IPS DF 4.7 (cell line): ENCODE results near the gene LMO7.

Experiments used
- DNase-seq: peaks from one replicate; pipeline ENCODE4 v3.0.0-alpha.2; 2013; ENCODE audit warnings: low spot score; ENCODE audit errors: extremely low read depth

Gene LMO7

GRCh38 chr13:75841905-75842304 lies 205.8 kb downstream of the LMO7 start:
- DNase-seq, result no peak

DNA sequence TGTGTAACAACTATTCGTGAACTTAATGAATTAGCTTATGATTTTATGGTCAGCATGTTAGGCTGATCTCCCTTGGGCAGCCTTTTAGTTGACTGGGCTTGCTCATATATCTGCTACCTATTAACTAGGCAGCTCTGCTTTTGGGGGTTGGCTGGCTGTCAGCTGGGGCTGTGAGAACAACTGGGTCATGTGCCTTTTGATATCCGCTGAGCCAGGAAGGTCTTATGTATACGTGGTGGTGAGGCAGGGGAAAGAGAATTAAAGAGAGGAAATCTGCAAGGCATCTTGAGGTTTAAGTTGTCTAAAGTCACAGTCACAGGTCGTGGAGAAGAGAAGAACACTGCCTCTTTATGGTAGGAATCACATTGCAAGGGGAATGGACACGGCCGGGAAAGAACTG lies 206.9 kb downstream of the LMO7 start:
- no peak for DNase-seq

DNA sequence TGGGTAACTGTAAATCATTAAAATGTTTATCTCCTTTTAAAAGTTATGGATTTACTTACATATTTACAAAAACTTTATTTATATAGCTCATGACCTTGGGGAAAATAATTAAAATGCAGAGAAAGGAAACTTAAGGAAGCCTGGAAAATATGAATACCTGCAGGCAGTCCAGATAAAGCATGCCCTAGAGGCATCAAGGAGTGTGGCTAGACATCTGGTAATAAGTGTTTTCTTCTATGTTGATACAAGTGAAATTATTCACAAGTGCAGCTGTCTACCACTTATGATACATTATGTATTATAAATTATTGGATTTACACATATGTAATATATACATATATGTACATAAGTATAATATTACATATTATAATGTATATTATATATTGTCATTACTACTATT lies 207.9 kb downstream of the LMO7 start:
- DNase-seq, result no peak

- no peak for DNase-seq
Observed at GRCh38 chr13:75847588-75847987, 211.5 kb downstream of the LMO7 start.

- DNase-seq, result no peak
Observed at GRCh38 chr13:75850916-75851315, 214.8 kb downstream of the LMO7 start.

- DNase-seq, result no peak
Observed at GRCh38 chr13:75855216-75855615, 219.1 kb downstream of the LMO7 start.

DNA sequence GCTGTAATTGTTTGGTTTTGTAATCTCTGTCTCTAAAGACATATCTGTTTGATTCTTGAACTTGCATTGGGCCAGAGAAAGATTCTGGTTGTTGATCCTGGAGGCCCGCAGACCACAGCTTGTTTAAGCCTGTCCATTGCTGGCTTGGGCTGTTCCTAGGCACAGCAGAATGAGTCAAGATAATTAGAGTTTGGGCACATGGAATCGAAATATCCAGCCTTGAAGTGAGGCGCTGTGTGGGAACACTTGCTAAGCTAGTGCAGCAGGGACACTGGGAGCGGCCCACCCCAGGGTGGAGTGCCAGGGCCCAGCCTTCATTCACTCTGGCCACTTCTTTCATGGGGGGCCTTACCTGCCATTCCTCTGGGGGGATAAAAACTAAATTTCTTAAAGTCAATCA lies 219.7 kb downstream of the LMO7 start:
- DNase-seq, result no peak

DNA sequence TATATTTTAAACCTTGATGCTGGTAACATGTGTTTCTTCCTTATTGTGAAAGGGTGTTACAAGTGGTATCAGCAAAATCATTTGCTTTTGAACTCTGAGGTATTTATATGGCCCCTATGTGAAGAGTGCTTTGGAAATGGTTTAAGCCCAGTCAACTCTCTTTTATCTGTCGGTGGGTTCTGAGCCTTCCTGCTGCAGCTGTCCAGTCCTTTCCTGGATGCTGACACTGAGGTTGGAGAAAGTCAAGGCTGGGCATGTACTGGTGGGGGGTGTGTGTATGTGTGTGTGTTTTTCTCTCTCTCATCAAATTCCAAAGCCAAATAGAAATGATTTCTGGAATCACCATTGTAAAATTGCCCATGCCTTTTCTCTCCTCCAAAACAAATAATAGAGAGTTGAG lies 221.2 kb downstream of the LMO7 start:
- DNase-seq, result no peak

- no peak for DNase-seq
Observed at GRCh38 chr13:75860935-75861334, 224.8 kb downstream of the LMO7 start.

DNA sequence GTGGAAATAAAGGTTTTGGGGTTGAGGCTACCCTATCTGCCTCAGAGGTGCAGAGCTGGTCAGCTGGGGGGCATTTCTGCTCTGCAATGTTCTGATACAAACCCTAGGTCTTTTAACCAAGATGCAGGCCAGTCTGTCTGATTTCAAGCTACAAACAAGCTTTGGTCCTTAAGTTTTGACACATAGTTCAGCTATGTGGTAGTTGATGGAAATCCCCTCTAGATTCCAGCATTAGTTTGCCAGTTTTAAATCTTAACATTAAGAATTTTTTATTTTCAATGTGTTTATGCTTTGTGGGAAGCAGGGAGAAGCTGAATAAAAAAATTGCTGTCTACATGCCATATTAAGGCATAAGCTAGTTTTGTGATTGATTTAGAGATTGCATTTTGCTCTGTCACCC lies 225.7 kb downstream of the LMO7 start:
- no peak for DNase-seq

DNA sequence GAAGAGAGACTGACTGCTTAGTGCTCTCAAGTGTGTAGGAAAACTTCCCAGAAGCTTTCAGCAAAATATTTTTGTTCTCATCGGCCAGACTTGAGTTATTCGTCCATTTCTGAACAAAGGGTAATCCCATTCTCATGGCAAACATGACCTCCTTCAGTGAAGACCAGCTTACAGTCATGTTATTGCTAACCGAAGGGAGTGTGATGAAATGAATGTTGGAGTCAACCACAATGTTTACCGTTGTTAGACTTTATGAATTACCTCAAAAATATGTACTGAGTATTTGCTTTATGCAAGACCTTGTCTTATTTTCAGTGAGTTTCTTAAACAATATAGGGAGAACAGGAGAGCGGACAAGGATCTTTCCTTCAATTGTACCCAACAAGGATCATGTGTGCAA lies 228.6 kb downstream of the LMO7 start:
- DNase-seq, result no peak

GRCh38 chr13:75867379-75868117 lies 231.4 kb downstream of the LMO7 start:
- no peak for DNase-seq

DNA sequence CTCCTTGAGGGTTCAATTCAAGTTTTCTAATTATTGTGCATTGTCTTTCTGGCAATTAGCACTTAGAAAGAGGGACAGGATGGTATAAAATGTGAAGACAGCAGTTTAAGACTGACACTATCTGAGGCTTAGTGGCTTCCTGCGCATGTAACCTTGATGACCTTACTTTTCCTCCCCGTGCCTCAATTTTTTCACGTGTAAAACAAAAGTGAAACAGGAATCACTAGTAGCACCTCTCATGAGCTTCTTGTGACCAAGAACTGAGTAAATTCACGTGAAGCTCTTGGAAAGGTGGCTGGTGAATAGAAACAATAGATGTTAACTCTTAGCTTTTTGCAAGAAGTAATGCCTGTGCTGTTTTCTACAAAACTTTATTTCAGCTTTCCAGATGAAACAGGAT lies 233.9 kb downstream of the LMO7 start:
- no peak for DNase-seq

GRCh38 chr13:75870397-75870903 lies 234.3 kb downstream of the LMO7 start:
- no peak for DNase-seq

DNA sequence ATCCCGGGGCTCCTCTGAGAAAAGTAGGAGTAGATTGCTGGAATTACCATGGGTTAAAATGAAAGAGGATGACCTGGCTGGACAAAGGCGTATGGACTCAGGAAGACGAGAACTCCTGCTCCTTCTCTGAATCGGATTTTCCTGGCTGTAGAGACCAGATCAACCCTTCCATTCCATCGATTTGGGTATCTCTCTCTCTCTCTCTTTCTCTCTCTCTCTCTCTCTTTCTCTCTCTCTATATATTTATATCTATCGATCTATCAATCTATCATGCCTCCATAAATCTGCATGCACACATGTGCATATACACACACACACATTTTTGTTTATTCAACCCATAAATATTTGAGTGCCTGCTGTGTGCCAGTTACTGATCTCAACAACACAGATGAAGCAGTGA lies 234.9 kb downstream of the LMO7 start:
- no peak for DNase-seq

DNA sequence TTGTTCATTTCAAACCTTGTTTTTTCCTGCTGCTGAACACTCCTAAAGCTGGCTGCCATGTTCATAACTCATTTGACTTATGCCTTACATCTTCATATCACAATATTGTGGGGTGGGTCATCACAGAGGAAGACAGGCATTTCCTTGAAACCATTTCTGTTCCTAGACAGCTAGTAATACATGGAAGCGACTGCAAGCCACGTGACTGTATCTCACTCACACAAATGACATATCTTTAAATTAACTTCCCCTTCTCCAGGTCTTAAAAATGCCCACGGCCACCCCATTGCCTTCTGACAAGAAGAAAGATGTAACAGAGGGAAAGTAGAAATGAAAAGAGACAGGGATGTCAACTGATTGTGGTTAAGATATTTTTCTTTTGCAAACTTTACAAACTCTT lies 236.8 kb downstream of the LMO7 start:
- no peak for DNase-seq

GRCh38 chr13:75873494-75873893 lies 237.4 kb downstream of the LMO7 start:
- no peak for DNase-seq

GRCh38 chr13:75875450-75875849 lies 239.3 kb downstream of the LMO7 start:
- DNase-seq, result no peak

DNA sequence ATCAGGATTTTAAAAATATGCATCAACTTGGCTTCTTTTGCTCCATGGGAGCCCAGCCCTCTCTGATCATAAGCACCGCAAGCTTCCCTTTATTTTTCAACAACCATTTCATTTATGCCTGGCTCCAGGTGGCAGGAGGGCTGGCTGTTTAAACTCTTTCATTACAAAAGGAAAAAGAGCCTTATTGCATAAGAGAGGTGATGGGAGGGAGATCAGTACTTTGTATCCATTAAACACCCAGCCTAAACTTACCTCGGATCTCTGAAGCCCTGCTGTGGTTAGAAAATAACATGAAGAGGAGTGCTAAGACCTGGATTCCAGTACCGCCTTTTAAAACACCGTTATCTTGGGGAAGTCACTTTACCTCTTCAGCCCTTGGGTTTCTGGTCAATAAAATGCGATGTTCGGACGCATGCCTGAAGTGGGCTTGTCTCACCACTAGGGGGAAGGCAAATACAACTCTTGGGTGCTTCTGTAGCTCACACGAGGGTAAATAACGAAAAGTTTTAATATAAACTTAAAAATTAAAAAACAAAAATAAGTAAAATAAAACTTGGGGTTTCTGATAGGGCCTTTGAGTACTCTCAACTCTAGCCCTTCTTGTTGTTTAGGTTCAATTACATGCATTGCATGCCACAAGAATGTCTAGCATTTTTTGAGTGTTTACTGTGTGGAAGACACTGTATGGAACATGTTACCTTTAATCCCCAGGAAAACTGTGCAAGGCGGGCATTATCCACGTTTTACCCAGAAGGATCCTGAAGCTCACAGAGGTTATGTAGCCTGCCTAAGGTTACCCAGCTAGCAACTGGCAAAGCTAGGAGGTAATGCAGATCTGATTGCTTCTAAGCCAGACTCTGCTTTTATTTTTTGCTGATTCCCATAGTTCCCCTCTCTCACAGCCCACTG lies 240.3 kb downstream of the LMO7 start:
- peak; percentile 69 for DNase-seq

DNA sequence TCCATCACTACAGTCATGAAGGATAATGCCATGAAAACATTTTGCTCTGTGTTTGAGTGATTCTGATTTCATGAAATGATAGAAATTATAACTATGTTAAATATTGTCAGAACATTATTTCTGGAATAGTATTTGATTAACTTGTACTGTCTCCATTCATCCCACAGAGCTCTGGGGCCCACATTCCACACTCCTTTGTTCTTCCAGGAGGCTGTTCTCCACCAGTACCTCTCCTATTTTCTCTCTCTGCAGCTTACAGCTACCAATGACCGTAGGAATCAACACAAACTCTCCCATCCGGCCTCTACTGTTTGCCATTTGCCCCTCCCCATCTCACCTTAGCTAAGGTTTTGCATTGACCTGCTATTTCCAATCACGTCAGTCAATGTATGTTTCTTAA lies 240.9 kb downstream of the LMO7 start:
- DNase-seq, result no peak

DNA sequence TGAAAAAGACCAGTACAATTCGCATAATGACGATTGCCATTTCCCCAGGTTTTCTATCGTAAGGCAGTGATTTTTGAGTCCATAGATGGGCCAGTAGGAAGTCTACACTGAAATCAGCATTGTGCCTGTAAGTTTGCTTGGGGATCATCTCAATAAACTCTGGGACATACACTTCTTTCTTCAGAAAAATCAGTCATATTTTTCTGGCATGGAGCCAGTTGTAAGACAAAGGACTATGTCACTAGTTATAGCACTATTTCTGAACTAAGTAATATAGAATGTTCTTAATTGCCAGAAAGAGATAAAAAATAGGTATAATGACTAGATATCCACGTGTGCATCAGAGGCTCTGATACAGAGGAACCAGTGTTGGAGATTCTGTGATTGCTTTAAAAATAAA lies 243.5 kb downstream of the LMO7 start:
- no peak for DNase-seq

DNA sequence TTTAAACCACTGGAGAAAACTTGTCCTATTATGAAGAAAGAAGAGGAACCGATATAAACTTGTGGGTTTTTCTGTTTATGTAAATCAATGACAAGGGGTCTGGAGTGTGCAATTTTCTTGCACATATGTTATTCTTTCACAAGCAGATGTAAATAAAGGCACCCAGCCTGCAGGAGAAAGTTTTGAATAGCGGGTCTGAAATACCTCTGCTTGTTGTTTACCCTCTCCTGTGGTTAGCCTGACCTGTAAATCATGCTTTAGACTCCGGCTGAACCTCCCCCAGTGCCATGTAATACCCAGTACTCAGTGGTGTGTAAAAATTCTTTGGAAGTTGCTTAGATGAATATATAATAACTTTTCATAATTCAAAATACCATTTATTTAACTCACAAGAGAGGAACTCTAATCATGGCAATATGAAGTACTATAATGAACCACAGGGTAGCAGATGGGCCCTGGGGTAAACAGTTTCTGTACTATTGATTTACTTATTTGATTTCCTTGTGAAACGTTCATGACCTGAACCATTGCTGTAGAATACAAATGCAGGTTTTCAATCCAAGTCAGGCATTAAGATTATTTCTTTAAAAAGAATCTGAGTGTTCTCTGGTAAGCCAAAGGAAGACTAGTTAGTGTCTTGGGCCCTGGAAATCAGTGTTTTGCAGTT lies 245.1 kb downstream of the LMO7 start:
- DNase-seq, result no peak
